Esophagus (tissue), 2 donors: ENCODE results near the gene SIRT2. TPM values are rescaled to one million over a fixed set of nuclear protein-coding genes. Genes with fewer than 3 reads are reported as not detected.
A peak's percentile ranks its signal among the peaks of the same experiment; 100 is the strongest.
"Not testable (repeated sequence)": the region's sequence is repeated elsewhere in the genome, so short reads cannot be mapped to it uniquely, and the experiment has no call there.

Experiments
- H3K27ac ChIP-seq, 2 donors: one replicate each; pipeline ENCODE4 v1.5.1; 2013; ENCODE audit warnings: low read depth in 2 of 2, mild to moderate bottlenecking in 2 of 2, inconsistent platforms in 1 of 2, low read length in 1 of 2, moderate library complexity in 1 of 2
- H3K27me3 ChIP-seq, 2 donors: one replicate each; pipeline ENCODE4 v1.6.1; 2013; ENCODE audit warnings: low read length in 2 of 2, control low read depth in 1 of 2, mild to moderate bottlenecking in 1 of 2; ENCODE audit not compliant: insufficient read depth in 2 of 2, control insufficient read depth in 1 of 2
- H3K36me3 ChIP-seq, 2 donors: one replicate each; pipeline ENCODE4 v1.6.1; 2013; ENCODE audit warnings: low read length in 1 of 2; ENCODE audit not compliant: control insufficient read depth in 2 of 2, insufficient read depth in 2 of 2
- H3K4me1 ChIP-seq, 2 donors: one replicate each; pipeline ENCODE4 v1.6.1; 2013; ENCODE audit warnings: low read length in 1 of 2; ENCODE audit not compliant: control insufficient read depth in 2 of 2, insufficient read depth in 2 of 2
- H3K4me3 ChIP-seq, 2 donors: one replicate each; pipeline ENCODE4 v1.5.1; 2013; ENCODE audit warnings: low read length in 2 of 2, mild to moderate bottlenecking in 2 of 2, low read depth in 1 of 2, moderate library complexity in 1 of 2
- H3K9me3 ChIP-seq, 2 donors: one replicate each; pipeline ENCODE4 v1.6.1; 2013; ENCODE audit warnings: mild to moderate bottlenecking in 2 of 2, low read depth in 1 of 2, low read length in 1 of 2, moderate library complexity in 1 of 2; ENCODE audit not compliant: control insufficient read depth in 2 of 2, insufficient read depth in 1 of 2
- WGBS, 2 donors: extraction: QIAGEN DNeasy Blood & Tissue Kit; methylation state at CpG; one replicate each; pipeline ENCODE4 v1.1.7; 2013; 5-methylcytosine and 5-hydroxymethylcytosine counted together
- polyA plus RNA-seq, 2 donors: library from polyadenylated mRNA; stranded (reverse); fragments of 200-250 nt; gene quantifications; one replicate each; pipeline ENCODE4 v1.2.3, GENCODE V29; 2013
- donor health status: healthy with polysubstance abuse.
- donor health status: Bipolar disorder and iron deficiency.

The SIRT2 gene
- polyA plus RNA-seq, 2 donors: 29.5 to 36.1 TPM

DNA sequence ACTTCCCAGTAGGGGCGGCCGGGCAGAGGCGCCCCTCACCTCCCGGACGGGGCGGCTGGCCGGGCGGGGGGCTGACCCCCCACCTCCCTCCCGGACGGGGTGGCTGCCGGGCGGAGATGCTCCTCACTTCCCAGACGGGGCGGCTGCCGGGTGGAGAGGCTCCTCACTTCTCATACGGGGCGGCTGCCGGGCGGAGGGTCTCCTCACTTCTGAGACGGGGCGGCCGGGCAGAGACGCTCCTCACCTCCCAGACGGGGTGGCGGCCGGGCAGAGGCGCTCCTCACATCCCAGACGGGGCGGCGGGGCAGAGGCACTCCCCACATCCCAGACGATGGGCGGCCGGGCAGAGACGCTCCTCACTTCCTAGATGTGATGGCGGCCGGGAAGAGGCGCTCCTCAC lies 43.7 kb downstream of the SIRT2 start:
- H3K4me1 ChIP-seq, H3K4me3 ChIP-seq, H3K9me3 ChIP-seq, H3K36me3 ChIP-seq, H3K27me3 ChIP-seq, H3K27ac ChIP-seq: not testable (repeated sequence)
- WGBS, 2 donors: 90 to 93% methylated on average over 13 to 29 of the region's 37 CpGs

DNA sequence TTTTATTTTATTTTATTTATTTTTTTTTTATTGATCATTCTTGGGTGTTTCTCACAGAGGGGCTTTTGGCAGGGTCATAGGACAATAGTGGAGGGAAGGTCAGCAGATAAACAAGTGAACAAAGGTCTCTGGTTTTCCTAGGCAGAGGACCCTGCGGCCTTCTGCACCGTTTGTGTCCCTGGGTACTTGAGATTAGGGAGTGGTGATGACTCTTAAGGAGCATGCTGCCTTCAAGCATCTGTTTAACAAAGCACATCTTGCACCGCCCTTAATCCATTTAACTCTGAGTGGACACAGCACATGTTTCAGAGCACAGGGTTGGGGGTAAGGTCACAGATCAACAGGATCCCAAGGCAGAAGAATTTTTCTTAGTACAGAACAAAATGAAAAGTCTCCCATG lies 44.5 kb downstream of the SIRT2 start:
- H3K9me3 ChIP-seq, H3K4me3 ChIP-seq, H3K27ac ChIP-seq, H3K36me3 ChIP-seq, H3K27me3 ChIP-seq, H3K4me1 ChIP-seq: not testable (repeated sequence)
- 60 to 84% methylated on average over 2 to 3 of the region's 3 CpGs for WGBS, 2 donors

DNA sequence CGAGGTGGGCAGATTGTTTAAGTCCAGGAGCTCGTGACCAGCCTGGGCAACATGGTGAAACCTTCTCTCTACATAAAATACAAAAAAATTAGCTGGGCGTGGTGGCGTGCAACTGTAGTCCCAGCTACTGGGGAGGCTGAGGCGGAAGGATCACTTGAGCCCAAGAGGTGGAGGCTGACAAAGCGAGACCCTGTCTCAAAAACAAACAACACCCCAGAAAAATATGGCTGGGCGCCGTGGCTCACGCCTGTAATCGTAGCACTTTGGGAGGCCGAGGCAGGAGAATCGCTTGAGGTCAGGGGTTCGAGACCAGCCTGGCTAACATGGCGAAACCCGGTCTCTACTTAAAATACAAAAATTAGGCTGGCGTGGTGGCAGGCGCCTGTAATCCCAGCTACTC lies 46.2 kb downstream of the SIRT2 start:
- H3K4me3 ChIP-seq: peak overlapping the region in 1 of 2 donors; percentile 71
- H3K27me3 ChIP-seq: no peaks in the 10 kb centered on the region
- WGBS, 2 donors: 88 to 89% methylated on average over 17 of the region's 17 CpGs
- no peaks in the 10 kb centered on the region for H3K36me3 ChIP-seq
- H3K4me1 ChIP-seq: peaks cover 3% of the 10 kb centered on the region in 2 donors
- H3K27ac ChIP-seq: peak overlapping the region in 1 of 2 donors; percentile 100
- no peaks in the 10 kb centered on the region for H3K9me3 ChIP-seq

DNA sequence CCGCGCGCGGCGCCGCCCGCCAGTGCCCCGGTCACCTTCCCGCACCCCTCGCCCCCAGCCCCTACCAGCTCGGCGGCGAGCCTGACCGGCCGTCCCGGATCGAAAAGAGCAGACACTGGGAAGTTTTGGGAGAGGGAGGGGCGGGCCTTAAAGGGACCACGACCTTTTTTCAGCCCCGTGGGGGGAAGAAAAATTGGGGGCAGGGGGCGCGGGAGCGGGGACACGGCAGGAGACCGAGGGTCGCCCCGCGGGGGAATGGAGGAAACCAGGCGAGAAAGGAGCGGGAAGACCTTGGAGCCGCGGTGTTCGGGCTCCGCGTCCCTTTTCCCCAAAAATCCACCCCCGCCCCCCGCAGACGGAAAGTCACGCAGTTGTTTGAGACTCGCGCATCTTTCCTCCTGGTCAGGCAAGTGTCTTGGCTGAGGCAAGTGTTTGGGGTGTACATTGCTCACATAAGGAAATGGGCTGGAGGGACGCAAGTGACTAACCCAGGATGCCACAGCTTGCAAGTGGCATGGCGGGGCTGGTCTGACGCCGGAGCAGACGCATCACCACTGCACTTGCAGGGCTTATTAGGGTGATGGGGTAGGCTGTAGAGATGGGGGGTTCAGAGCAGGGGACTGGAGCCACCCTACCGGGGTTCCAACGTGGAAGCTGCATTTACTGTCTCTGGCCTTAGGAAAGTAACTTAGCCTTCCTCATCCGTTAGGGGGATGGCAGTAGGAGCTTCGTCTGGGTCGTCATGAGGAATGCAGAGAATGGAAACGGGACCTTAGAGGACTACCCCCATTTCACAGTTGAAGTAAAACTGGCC lies 47.0 kb downstream of the SIRT2 start:
- H3K27ac ChIP-seq: peak overlapping the region; percentile 100
- 1% methylated on average over 51 to 52 of the region's 52 CpGs for WGBS, 2 donors
- peaks cover 3 to 7% of the 10 kb centered on the region in 2 donors for H3K4me1 ChIP-seq
- H3K9me3 ChIP-seq: no peaks in the 10 kb centered on the region
- peaks cover 0 to 1% of the 10 kb centered on the region in 2 donors for H3K36me3 ChIP-seq
- H3K4me3 ChIP-seq: peak overlapping the region; percentile 71 to 72
- no peaks in the 10 kb centered on the region for H3K27me3 ChIP-seq

DNA sequence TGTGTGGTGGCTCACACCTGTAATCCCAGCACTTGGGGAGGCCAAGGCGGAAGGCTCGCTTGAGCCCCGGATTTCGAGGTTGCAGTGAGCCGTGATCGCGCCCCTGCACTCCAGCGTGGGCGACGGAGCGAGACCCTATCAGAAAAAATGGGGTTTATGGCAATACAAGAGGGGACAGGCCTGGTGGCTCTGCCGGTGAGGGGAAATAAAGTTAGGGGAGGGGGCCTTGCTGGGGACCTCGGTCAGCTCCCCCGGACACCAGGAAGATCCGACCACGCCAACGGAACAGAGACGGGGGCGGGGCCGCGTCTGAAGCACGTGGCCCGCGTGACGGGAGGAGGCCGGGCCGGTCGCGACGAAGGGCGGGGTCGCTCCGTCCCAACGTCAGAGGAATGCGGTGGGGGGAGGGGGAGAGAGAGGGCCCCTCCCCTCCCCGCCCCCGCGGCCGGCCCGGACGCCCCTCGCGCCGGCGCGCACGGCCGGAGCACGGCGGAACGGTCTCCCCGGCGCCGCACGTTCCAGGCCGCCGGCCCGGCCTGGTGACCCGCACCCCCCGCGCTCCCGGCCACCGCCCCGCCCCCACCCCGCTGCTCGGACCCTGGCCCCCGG lies 47.7 kb downstream of the SIRT2 start:
- Histone ChIP-seq H3K4me3 (peak overlapping the region; percentile 71 to 72), H3K9me3 (no peaks in the 10 kb centered on the region), H3K27me3 (no peaks in the 10 kb centered on the region), H3K4me1 (peaks cover 3 to 7% of the 10 kb centered on the region in 2 donors), H3K36me3 (peaks cover 0 to 8% of the 10 kb centered on the region in 2 donors), H3K27ac (peak overlapping the region; percentile 100)
- 1% methylated on average over 31 to 58 of the region's 67 CpGs for WGBS, 2 donors

DNA sequence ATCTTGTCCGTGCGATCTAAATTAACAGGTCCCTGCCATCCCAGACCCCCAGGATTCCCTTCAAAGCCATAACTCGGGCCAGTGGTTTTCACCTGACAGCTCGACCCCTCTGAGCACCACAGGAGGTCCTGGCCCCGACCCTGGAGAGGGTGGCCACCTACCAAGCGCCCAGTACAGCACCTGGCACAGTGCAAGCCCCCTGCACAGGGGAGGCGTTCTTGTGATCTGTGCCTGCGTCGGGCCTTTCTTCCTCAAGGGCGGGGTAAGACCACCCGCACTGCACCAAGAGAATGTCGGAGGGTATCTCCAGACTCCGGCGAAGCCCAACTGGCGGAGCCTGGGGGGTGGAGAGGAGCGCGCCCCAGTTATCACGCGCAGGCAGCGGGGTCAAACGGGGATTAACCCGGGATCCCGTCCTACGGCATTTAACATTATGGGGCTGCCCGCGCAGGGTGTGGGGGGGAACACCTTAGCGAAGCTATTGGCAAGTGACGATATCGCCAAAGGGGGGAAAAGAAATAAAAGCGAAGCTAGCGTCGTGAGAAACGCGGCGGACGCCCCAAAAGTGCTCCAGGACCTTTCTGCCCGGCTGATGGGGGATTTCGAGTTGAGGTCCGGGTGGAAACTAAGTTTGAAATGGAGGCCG lies 48.3 kb downstream of the SIRT2 start:
- Histone ChIP-seq H3K9me3 (no peaks in the 10 kb centered on the region), H3K4me1 (peaks cover 3 to 7% of the 10 kb centered on the region in 2 donors), H3K4me3 (peak overlapping the region; percentile 71 to 72), H3K27me3 (no peaks in the 10 kb centered on the region), H3K27ac (peak overlapping the region; percentile 100), H3K36me3 (peaks cover 2 to 9% of the 10 kb centered on the region in 2 donors)
- WGBS, 2 donors: 1% methylated on average over 40 of the region's 40 CpGs

DNA sequence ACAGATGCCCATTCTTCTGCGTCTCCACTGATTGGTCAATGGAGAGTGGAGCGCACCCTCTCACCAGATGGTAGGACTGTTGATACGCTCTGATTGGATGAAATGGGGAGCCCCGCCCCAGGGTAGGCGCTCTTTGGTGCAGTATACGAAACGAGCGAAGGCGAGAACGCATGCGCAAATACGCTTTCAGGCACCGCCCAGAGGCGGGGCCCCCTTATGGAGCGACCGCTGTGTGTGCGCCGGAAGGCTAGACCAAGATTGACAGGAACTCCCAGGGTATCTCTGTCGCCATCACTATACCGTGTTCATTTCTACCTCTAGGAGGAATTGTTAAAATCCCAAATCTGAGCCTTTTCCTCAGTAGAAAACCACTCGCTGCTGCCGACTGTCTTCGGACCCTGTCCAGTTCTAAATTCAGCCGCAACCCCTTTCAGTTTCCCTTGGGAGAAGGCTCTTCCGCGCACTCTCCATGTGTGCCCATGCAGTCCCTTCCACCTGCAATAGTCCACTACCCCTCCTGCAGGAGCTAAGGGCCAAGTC lies 48.9 kb downstream of the SIRT2 start:
- WGBS, 2 donors: 0 to 1% methylated on average over 26 of the region's 26 CpGs
- Histone ChIP-seq H3K9me3 (no peaks in the 10 kb centered on the region), H3K4me3 (peak overlapping the region; percentile 71 to 72), H3K36me3 (peaks cover 8 to 15% of the 10 kb centered on the region in 2 donors), H3K27ac (peak overlapping the region; percentile 100), H3K27me3 (no peaks in the 10 kb centered on the region), H3K4me1 (peaks cover 3 to 7% of the 10 kb centered on the region in 2 donors)

DNA sequence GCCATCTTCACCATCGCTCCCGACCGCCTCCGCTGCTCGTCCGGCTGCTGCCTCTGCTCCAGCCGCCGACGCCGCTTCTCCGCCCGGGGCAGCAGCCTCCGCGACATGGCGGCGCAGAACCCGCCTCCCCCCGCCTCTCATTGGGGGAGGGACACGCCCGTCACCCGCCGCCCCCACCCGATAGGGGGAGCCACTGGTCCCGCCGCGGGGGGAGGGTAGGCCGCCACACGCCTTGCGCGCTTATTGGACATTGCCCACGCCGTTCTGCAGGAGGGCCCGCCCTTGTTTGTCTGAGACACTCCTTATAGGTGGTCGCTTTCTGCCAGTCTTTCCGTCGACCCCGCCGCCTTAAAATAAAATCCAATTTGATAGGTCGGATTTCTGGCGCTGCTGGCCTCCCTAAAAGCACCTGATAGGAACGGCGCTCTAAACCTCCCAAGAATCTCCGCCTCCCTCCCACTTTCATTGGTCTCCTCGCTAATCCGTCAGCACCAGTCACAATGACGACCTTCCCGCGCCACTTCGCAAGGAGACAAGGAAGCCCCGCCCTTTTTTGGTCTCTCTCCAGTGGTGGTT lies 49.5 kb downstream of the SIRT2 start, which contains the start of gene HNRNPL:
HNRNPL (minus strand) TSS at position 127 of the 576 bp plus-strand sequence; CDS start at position 107, 20 bp downstream.
- Histone ChIP-seq H3K27me3 (no peaks in the 10 kb centered on the region), H3K9me3 (no peaks in the 10 kb centered on the region), H3K4me3 (peak within 1 kb of the TSS; percentile 95), H3K27ac (peak within 1 kb of the TSS; percentile 100), H3K36me3 (peaks cover 11 to 20% of the 10 kb centered on the region in 2 donors), H3K4me1 (peaks cover 3 to 7% of the 10 kb centered on the region in 2 donors)
- WGBS, 2 donors: 0% methylated on average over 45 to 50 of the region's 50 CpGs
